Activated T-helper 17 cell treated with anti-CD3 and anti-CD28 coated beads, Interleukin-2, amount 50 U/mL, for 72 hours (primary cell): ENCODE data around the gene METTL4. TPM values are rescaled to one million over a fixed set of nuclear protein-coding genes. Genes with fewer than 3 reads are reported as not detected.

ENCODE experiments used
- ATAC-seq: fragments of 150-1000 bp; cut with Tn5 transposase; replicated peaks from 2 replicates; pipeline ENCODE4 v1.10.0; 2021; ENCODE audit warnings: mild to moderate bottlenecking, moderate library complexity
- H3K27ac Mint-ChIP-seq: one replicate; pipeline ENCODE4 v1.8.0; 2022; ENCODE audit warnings: mixed read lengths
- H3K27me3 Mint-ChIP-seq: one replicate; pipeline ENCODE4 v1.8.0; 2022; ENCODE audit warnings: mixed read lengths
- H3K36me3 Mint-ChIP-seq: one replicate; pipeline ENCODE4 v1.8.0; 2022; ENCODE audit warnings: low read depth, mild to moderate bottlenecking, mixed read lengths
- H3K4me1 Mint-ChIP-seq: one replicate; pipeline ENCODE4 v1.8.0; 2022; ENCODE audit warnings: mixed read lengths
- H3K4me3 Mint-ChIP-seq: one replicate; pipeline ENCODE4 v1.8.0; 2022; ENCODE audit warnings: mild to moderate bottlenecking, mixed read lengths
- H3K9me3 Mint-ChIP-seq: one replicate; pipeline ENCODE4 v1.8.0; 2022; ENCODE audit warnings: mixed read lengths
- total RNA-seq, 2 donors: library from RNA; stranded (reverse); gene quantifications; one replicate each; pipeline ENCODE4 v1.2.3, GENCODE V29; 2022

The METTL4 gene
- total RNA-seq, 2 donors from 2014 or later: 31.2 to 46.6 TPM

- no peak for ATAC-seq
- H3K4me1 Mint-ChIP-seq: peaks cover 12% of the 10 kb centered on the region
- H3K27ac Mint-ChIP-seq: no peak overlapping the region
These were observed 52.8 kb downstream of the METTL4 start for GRCh38 chr18:2518473-2518872.

GRCh38 chr18:2515908-2516625, 55.2 kb downstream of the METTL4 start:
- Mint-ChIP-seq H3K27me3 (no peaks in the 10 kb centered on the region), H3K36me3 (no peaks in the 10 kb centered on the region), H3K9me3 (no peaks in the 10 kb centered on the region), H3K27ac (peak overlapping the region; percentile 20), H3K4me1 (peaks cover 12% of the 10 kb centered on the region), H3K4me3 (no peak overlapping the region)
- peak; percentile 93 for ATAC-seq

More at GRCh38 chr18:2518473-2518872, 52.8 kb downstream of the METTL4 start:
- Mint-ChIP-seq H3K36me3 (no peaks in the 10 kb centered on the region), H3K9me3 (no peaks in the 10 kb centered on the region), H3K27me3 (no peaks in the 10 kb centered on the region), H3K4me3 (no peak overlapping the region)

DNA sequence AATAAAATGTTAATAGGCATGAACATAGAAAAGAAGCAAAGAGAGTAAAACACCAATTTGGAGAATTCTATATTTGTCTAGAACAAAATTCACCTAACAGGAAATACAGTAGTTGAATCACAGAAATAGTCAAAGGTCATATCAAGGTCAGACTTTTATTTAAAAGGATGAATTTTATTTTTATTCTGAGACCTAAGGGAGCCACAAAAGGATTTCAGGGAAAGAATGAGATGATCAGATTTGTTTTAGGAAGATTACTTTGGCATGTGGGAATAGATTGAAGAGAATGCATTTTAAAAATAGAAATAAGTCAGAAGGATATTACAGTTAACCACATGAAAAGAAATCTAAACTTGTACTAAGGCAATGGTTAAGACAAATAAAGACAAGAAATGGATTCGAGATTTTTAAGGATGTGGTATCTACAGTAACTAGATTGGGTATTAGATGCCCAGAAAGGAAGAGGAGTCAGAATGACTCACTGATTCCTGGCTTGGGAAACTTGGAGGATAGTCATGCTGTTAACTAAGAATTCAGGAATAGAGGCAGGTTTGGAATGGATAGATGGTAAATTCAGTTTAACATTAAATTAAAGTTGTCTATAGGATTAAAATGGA, 56.0 kb downstream of the METTL4 start:
- Mint-ChIP-seq H3K4me1 (peaks cover 12% of the 10 kb centered on the region), H3K4me3 (peak overlapping the region; percentile 3), H3K27ac (peak overlapping the region; percentile 20), H3K9me3 (no peaks in the 10 kb centered on the region), H3K36me3 (no peaks in the 10 kb centered on the region), H3K27me3 (no peaks in the 10 kb centered on the region)
- ATAC-seq: no peak

DNA sequence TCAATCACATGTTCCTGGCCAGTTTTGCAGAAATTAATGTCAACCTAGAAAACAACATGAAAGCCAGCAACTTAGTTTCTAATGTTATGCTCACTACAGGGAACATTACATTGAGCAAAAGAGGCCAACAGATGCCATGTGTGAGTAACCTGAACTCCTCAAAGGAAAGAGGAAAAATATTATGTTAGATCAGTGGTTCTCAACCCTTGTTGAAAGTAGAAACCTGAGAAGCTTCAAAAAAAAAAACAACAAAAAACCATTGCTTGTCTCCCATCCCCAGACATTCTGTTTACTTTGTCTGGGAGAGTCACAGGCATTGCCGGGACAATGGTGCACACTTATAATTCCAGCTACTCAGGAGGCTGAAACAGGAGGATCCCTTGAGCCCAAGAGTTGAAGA, 57.7 kb downstream of the METTL4 start:
- H3K4me3 Mint-ChIP-seq: no peak overlapping the region
- H3K27me3 Mint-ChIP-seq: no peaks in the 10 kb centered on the region
- H3K27ac Mint-ChIP-seq: no peak overlapping the region
- no peaks in the 10 kb centered on the region for H3K9me3 Mint-ChIP-seq
- H3K4me1 Mint-ChIP-seq: peaks cover 12% of the 10 kb centered on the region
- ATAC-seq: no peak
- H3K36me3 Mint-ChIP-seq: no peaks in the 10 kb centered on the region

DNA sequence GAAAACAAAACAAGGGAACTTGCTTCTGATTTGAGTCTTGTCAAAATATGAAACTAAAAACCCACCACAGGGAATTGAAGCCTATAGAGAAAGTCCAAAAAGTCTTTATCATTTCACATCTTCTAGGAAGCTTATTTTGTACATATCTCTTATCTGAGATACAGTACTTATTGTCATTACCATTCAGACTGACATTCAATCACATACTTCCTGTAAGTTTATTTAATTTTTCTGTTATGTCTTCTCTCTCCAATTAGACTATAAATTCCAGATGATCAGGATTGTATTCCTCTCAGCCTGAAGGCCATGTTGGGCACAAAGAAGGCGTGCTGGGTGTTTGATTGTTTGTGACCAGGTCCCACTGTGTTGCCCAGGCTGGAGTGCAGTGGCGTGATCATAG, 59.2 kb downstream of the METTL4 start:
- Mint-ChIP-seq H3K9me3 (no peaks in the 10 kb centered on the region), H3K4me1 (peaks cover 12% of the 10 kb centered on the region), H3K36me3 (no peaks in the 10 kb centered on the region), H3K27me3 (no peaks in the 10 kb centered on the region), H3K27ac (no peak overlapping the region), H3K4me3 (no peak overlapping the region)
- ATAC-seq: no peak

DNA sequence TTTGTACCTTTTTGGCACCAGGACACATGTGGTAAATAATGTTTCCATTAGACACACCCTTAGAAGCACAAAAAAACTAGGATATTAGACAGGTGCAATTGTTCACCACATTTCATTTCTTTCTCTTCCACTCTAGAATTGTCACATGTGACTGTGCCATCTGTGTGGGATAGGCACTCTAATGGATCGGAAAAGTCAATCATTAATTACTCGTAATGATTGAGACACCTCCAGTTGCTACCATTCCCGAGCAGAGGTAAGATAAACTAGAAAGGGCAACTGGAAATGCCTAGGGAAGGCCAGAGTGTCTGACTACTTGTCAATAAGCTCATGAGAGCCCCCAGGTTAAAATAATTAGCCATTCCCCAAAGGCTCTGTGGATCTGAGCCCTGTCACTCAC, 59.9 kb downstream of the METTL4 start:
- Mint-ChIP-seq H3K36me3 (no peaks in the 10 kb centered on the region), H3K4me3 (no peak overlapping the region), H3K9me3 (no peaks in the 10 kb centered on the region), H3K27ac (no peak overlapping the region), H3K4me1 (peaks cover 12% of the 10 kb centered on the region), H3K27me3 (no peaks in the 10 kb centered on the region)
- no peak for ATAC-seq

DNA sequence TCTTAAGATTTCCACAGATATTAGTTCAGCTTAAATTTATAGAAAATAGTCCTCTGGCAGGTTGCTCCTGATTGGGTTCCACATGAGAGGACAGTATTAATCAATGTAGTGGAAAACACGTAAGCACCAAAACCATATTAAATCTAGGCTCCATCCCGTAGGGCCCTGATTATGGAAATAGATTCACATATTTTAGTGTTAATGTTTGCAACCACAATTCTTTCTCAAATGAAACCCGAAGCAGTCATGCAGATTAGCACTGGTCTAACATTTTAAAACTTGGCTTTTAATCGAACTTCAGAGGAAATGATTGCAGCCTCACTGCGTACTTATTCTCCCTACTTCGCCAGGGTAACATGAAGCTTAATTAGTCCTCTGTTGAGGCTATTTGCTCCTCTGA, 60.9 kb downstream of the METTL4 start:
- Mint-ChIP-seq H3K27ac (no peak overlapping the region), H3K4me3 (no peak overlapping the region), H3K4me1 (peaks cover 5% of the 10 kb centered on the region), H3K9me3 (no peaks in the 10 kb centered on the region), H3K36me3 (no peaks in the 10 kb centered on the region), H3K27me3 (no peaks in the 10 kb centered on the region)
- ATAC-seq: no peak

- ATAC-seq: no peak
These were observed 62.6 kb downstream of the METTL4 start for GRCh38 chr18:2508678-2509077.

GRCh38 chr18:2508155-2508554, 63.1 kb downstream of the METTL4 start:
- no peak overlapping the region for H3K27ac Mint-ChIP-seq
- ATAC-seq: no peak
- H3K4me3 Mint-ChIP-seq: no peak overlapping the region
- H3K36me3 Mint-ChIP-seq: no peaks in the 10 kb centered on the region
- H3K9me3 Mint-ChIP-seq: no peaks in the 10 kb centered on the region
- peaks cover under 1% of the 10 kb centered on the region for H3K27me3 Mint-ChIP-seq
- H3K4me1 Mint-ChIP-seq: no peaks in the 10 kb centered on the region

More at GRCh38 chr18:2508678-2509077, 62.6 kb downstream of the METTL4 start:
- H3K36me3 Mint-ChIP-seq: no peaks in the 10 kb centered on the region
- H3K4me3 Mint-ChIP-seq: no peak overlapping the region
- no peaks in the 10 kb centered on the region for H3K27me3 Mint-ChIP-seq
- no peaks in the 10 kb centered on the region for H3K9me3 Mint-ChIP-seq
- H3K27ac Mint-ChIP-seq: no peak overlapping the region
- H3K4me1 Mint-ChIP-seq: no peaks in the 10 kb centered on the region

DNA sequence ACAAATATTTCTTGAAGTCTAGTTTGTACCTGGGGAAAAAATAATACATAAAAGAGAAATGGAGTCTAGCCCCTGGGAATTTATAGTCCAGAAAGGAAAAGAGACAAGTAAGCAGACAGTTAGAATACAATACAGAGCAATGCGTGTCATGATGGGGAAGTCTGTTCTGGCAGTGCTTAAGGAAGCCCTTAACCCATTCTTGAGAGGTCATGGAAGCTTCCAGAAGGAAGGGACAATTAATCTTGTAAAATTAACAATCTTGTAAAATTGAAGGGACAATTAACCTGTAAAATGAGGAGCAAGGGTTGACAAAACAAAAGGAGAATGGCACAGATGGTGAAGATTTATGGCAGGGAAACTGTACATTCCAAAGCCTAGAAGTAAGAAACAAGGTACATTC, 66.7 kb downstream of the METTL4 start:
- Mint-ChIP-seq H3K4me1 (no peaks in the 10 kb centered on the region), H3K4me3 (no peak overlapping the region), H3K9me3 (no peaks in the 10 kb centered on the region), H3K27me3 (peaks cover 7% of the 10 kb centered on the region), H3K36me3 (no peaks in the 10 kb centered on the region), H3K27ac (no peak overlapping the region)
- no peak for ATAC-seq

DNA sequence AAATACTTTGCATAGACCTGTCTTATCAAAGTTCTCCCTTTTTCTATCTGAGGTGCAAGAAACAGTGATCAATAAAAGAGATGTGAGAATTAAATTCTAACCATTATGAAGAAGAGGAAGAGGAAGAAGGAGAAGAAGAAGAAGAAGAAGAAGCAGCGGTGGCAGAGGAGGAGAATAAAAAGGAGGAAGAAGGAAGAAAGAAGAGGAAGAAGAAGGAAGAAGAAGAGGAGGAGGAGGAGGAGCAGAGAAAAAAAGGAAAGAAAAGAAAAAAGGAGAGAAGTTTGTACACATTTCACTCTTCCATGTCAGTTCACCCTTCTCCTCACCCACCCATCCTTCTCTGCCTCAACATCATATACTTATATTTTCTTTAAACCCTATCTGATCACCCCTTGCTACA, 68.4 kb downstream of the METTL4 start:
- Mint-ChIP-seq H3K4me3 (no peak overlapping the region), H3K27ac (no peak overlapping the region), H3K9me3 (no peaks in the 10 kb centered on the region), H3K36me3 (no peaks in the 10 kb centered on the region), H3K27me3 (peaks cover 7% of the 10 kb centered on the region), H3K4me1 (no peaks in the 10 kb centered on the region)
- no peak for ATAC-seq

- Mint-ChIP-seq H3K36me3 (no peaks in the 10 kb centered on the region), H3K27ac (no peak overlapping the region), H3K4me3 (no peak overlapping the region), H3K9me3 (no peaks in the 10 kb centered on the region), H3K27me3 (peaks cover 7% of the 10 kb centered on the region), H3K4me1 (no peaks in the 10 kb centered on the region)
- no peak for ATAC-seq
These were observed 68.9 kb downstream of the METTL4 start for GRCh38 chr18:2502394-2502793.

GRCh38 chr18:2497797-2498196, 73.5 kb downstream of the METTL4 start:
- no peak for ATAC-seq
- Mint-ChIP-seq H3K36me3 (no peaks in the 10 kb centered on the region), H3K4me3 (no peak overlapping the region), H3K4me1 (no peaks in the 10 kb centered on the region), H3K27ac (no peak overlapping the region), H3K9me3 (no peaks in the 10 kb centered on the region), H3K27me3 (peaks cover 2% of the 10 kb centered on the region)

GRCh38 chr18:2495381-2495780, 75.9 kb downstream of the METTL4 start:
- no peaks in the 10 kb centered on the region for H3K36me3 Mint-ChIP-seq
- no peak overlapping the region for H3K27ac Mint-ChIP-seq
- H3K4me3 Mint-ChIP-seq: no peak overlapping the region
- no peak for ATAC-seq
- H3K9me3 Mint-ChIP-seq: no peaks in the 10 kb centered on the region
- H3K27me3 Mint-ChIP-seq: peaks cover 3% of the 10 kb centered on the region
- no peaks in the 10 kb centered on the region for H3K4me1 Mint-ChIP-seq

GRCh38 chr18:2494921-2495320, 76.4 kb downstream of the METTL4 start:
- Mint-ChIP-seq H3K36me3 (no peaks in the 10 kb centered on the region), H3K4me1 (no peaks in the 10 kb centered on the region), H3K9me3 (no peaks in the 10 kb centered on the region), H3K27ac (no peak overlapping the region), H3K4me3 (no peak overlapping the region), H3K27me3 (peaks cover 6% of the 10 kb centered on the region)
- ATAC-seq: no peak
